ENCODE measurements around the gene NRXN3. TPM values are rescaled to one million over a fixed set of nuclear protein-coding genes. Genes with fewer than 3 reads are reported as not detected.

The NRXN3 gene
- polyA plus RNA-seq, 1 donor from 2014 or later = 110 TPM

GRCh38 chr14:79246173-79246572 is 1076.0 kb downstream of the NRXN3 start:
- Histone ChIP-seq H2AFZ (ENCODE audit: low read depth, low read length) (no peak overlapping the region), H3K27me3 (ENCODE audit: insufficient read depth, low read depth, low read length) (no peaks in the 10 kb centered on the region), H3K9me2 (ENCODE audit: insufficient read depth, low read length) (no peaks in the 10 kb centered on the region), H3K4me2 (ENCODE audit: low read length) (no peak overlapping the region), H3K36me3 (ENCODE audit: insufficient read depth, low read length) (no peaks in the 10 kb centered on the region), H3K79me2 (replicated peaks; ENCODE audit: insufficient read depth, low read length) (no peaks in the 10 kb centered on the region), H3K9me3 (ENCODE audit: low read length) (no peaks in the 10 kb centered on the region), H3K4me3 (ENCODE audit: low read length) (no peak overlapping the region), H3K9ac (ENCODE audit: low read length) (no peak overlapping the region), H4K20me1 (ENCODE audit: insufficient read depth) (no peaks in the 10 kb centered on the region), H3F3A (ENCODE audit: insufficient read depth, low read length, poor library complexity, severe bottlenecking) (no peaks in the 10 kb centered on the region), H3K27ac (ENCODE audit: low read length) (no peak overlapping the region)
- no peak for TF ChIP-seq EZH2 (IDR thresholded peaks at IDR 0.05; ENCODE audit: borderline replicate concordance, insufficient read depth, low read length, poor library complexity, severe bottlenecking)
- TF ChIP-seq CTCF (IDR thresholded peaks at IDR 0.05; ENCODE audit: poor library complexity, severe bottlenecking) = no peak
- no peak for TF ChIP-seq RAD21 (conservative IDR thresholded peaks at IDR 0.05)
- TF ChIP-seq POLR2AphosphoS5 (IDR thresholded peaks at IDR 0.05) = no peak
- TF ChIP-seq EP300 (conservative IDR thresholded peaks at IDR 0.05; ENCODE audit: poor library complexity, severe bottlenecking) = no peak
- TF ChIP-seq MXI1 (conservative IDR thresholded peaks at IDR 0.05; ENCODE audit: poor library complexity, severe bottlenecking) = no peak
- no peak for TF ChIP-seq TAF1 (IDR thresholded peaks at IDR 0.05; ENCODE audit: low read depth)
- TF ChIP-seq SMC3 (conservative IDR thresholded peaks at IDR 0.05; ENCODE audit: poor library complexity) = no peak
- no peak for TF ChIP-seq REST (IDR thresholded peaks at IDR 0.05; ENCODE audit: borderline replicate concordance)

- H3K79me2 ChIP-seq (replicated peaks; ENCODE audit: insufficient read depth, low read length) = no peaks in the 10 kb centered on the region
- H2AFZ ChIP-seq (ENCODE audit: low read depth, low read length) = no peak overlapping the region
- no peak overlapping the region for H3K4me2 ChIP-seq (ENCODE audit: low read length)
- H3K4me3 ChIP-seq (ENCODE audit: low read length) = no peak overlapping the region
- peaks cover 4% of the 10 kb centered on the region for H3F3A ChIP-seq (ENCODE audit: insufficient read depth, low read length, poor library complexity, severe bottlenecking)
- no peaks in the 10 kb centered on the region for H4K20me1 ChIP-seq (ENCODE audit: insufficient read depth)
- no peak for TF ChIP-seq POLR2AphosphoS5 (IDR thresholded peaks at IDR 0.05)
- TF ChIP-seq REST (IDR thresholded peaks at IDR 0.05; ENCODE audit: borderline replicate concordance) = no peak
- TF ChIP-seq RAD21 (conservative IDR thresholded peaks at IDR 0.05) = no peak
- no peak for TF ChIP-seq CTCF (IDR thresholded peaks at IDR 0.05; ENCODE audit: poor library complexity, severe bottlenecking)
- H3K9me2 ChIP-seq (ENCODE audit: insufficient read depth, low read length) = no peaks in the 10 kb centered on the region
- no peaks in the 10 kb centered on the region for H3K27me3 ChIP-seq (ENCODE audit: insufficient read depth, low read depth, low read length)
- no peak overlapping the region for H3K9ac ChIP-seq (ENCODE audit: low read length)
- H3K9me3 ChIP-seq (ENCODE audit: low read length) = no peaks in the 10 kb centered on the region
- H3K36me3 ChIP-seq (ENCODE audit: insufficient read depth, low read length) = no peaks in the 10 kb centered on the region
- H3K27ac ChIP-seq (ENCODE audit: low read length) = no peak overlapping the region
Measured at GRCh38 chr14:79248126-79248525, 1078.0 kb downstream of the NRXN3 start.
